ENCODE results near the gene CHST15. TPM values are rescaled to one million over a fixed set of nuclear protein-coding genes. Genes with fewer than 3 reads are reported as not detected.
A peak's percentile ranks its signal among the peaks of the same experiment; 100 is the strongest.
"Not testable (repeated sequence)": the region's sequence is repeated elsewhere in the genome, so short reads cannot be mapped to it uniquely, and the experiment has no call there.

The CHST15 gene
- polyA plus RNA-seq, 4 donors, result 0.45 to 8.5 (median 4.0) TPM

GRCh38 chr10:124034576-124035305 is 58.7 kb downstream of the CHST15 start:
- not testable (repeated sequence) for FAIRE-seq; H3K27ac ChIP-seq (ENCODE audit: low read depth in 1 of 3, low read length in 2 of 3)

GRCh38 chr10:124033887-124034218 is 59.5 kb downstream of the CHST15 start:
- Histone ChIP-seq H3K27me3 (ENCODE audit: control insufficient read depth in 3 of 3, insufficient read depth in 3 of 3, low read length in 3 of 3) (peaks cover 0 to 3% (median 0%) of the 10 kb centered on the region in 3 donors), H3K36me3 (ENCODE audit: control insufficient read depth in 3 of 3, insufficient read depth in 2 of 3, low read depth in 1 of 3, low read length in 3 of 3) (peaks cover 0 to 5% (median 0%) of the 10 kb centered on the region in 3 donors), H3K27ac (ENCODE audit: low read depth in 1 of 3, low read length in 2 of 3) (peak overlapping the region in 1 of 3 donors; percentile 56), H3K4me1 (ENCODE audit: control insufficient read depth in 3 of 3, insufficient read depth in 2 of 3, low read depth in 1 of 3, low read length in 2 of 3) (no peaks in the 10 kb centered on the region), H3K9me3 (ENCODE audit: control insufficient read depth in 2 of 2, insufficient read depth in 1 of 2, low read depth in 1 of 2, low read length in 1 of 2) (no peaks in the 10 kb centered on the region), H3K4me3 (ENCODE audit: low read depth in 1 of 3, low read length in 3 of 3) (no peak overlapping the region)
- no peak for DNase-seq
- 38 to 59% (median 39%) methylated on average over 8 of the region's 8 CpGs for WGBS, 3 donors
- FAIRE-seq, result no peak

More at GRCh38 chr10:124034576-124035305, 58.7 kb downstream of the CHST15 start:
- not testable (repeated sequence) for H3K4me1 ChIP-seq (ENCODE audit: control insufficient read depth in 3 of 3, insufficient read depth in 2 of 3, low read depth in 1 of 3, low read length in 2 of 3); H3K27me3 ChIP-seq (ENCODE audit: control insufficient read depth in 3 of 3, insufficient read depth in 3 of 3, low read length in 3 of 3); H3K4me3 ChIP-seq (ENCODE audit: low read depth in 1 of 3, low read length in 3 of 3); H3K9me3 ChIP-seq (ENCODE audit: control insufficient read depth in 2 of 2, insufficient read depth in 1 of 2, low read depth in 1 of 2, low read length in 1 of 2); H3K36me3 ChIP-seq (ENCODE audit: control insufficient read depth in 3 of 3, insufficient read depth in 2 of 3, low read depth in 1 of 3, low read length in 3 of 3); DNase-seq
- 67 to 74% (median 72%) methylated on average over 20 to 25 of the region's 25 CpGs for WGBS, 3 donors

GRCh38 chr10:124032971-124033886 is 60.2 kb downstream of the CHST15 start:
- H3K4me3 ChIP-seq (ENCODE audit: low read depth in 1 of 3, low read length in 3 of 3), result no peak overlapping the region
- no peaks in the 10 kb centered on the region for H3K4me1 ChIP-seq (ENCODE audit: control insufficient read depth in 3 of 3, insufficient read depth in 2 of 3, low read depth in 1 of 3, low read length in 2 of 3)
- peaks cover 0 to 3% (median 0%) of the 10 kb centered on the region in 3 donors for H3K27me3 ChIP-seq (ENCODE audit: control insufficient read depth in 3 of 3, insufficient read depth in 3 of 3, low read length in 3 of 3)
- H3K9me3 ChIP-seq (ENCODE audit: control insufficient read depth in 2 of 2, insufficient read depth in 1 of 2, low read depth in 1 of 2, low read length in 1 of 2), result no peaks in the 10 kb centered on the region
- FAIRE-seq (no peak), DNase-seq (peak in 1 of 2 donors; percentile 16)
- WGBS, 3 donors, result 56 to 70% (median 63%) methylated on average over 15 of the region's 15 CpGs
- peak overlapping the region in 1 of 3 donors; percentile 56 for H3K27ac ChIP-seq (ENCODE audit: low read depth in 1 of 3, low read length in 2 of 3)
- peaks cover 0 to 5% (median 0%) of the 10 kb centered on the region in 3 donors for H3K36me3 ChIP-seq (ENCODE audit: control insufficient read depth in 3 of 3, insufficient read depth in 2 of 3, low read depth in 1 of 3, low read length in 3 of 3)

GRCh38 chr10:124032087-124032935 is 61.1 kb downstream of the CHST15 start:
- no peak for DNase-seq
- no peak for FAIRE-seq
- H3K4me3 ChIP-seq (ENCODE audit: low read depth in 1 of 3, low read length in 3 of 3), result no peak overlapping the region
- peaks cover 0 to 3% (median 0%) of the 10 kb centered on the region in 3 donors for H3K27me3 ChIP-seq (ENCODE audit: control insufficient read depth in 3 of 3, insufficient read depth in 3 of 3, low read length in 3 of 3)
- WGBS, 3 donors, result 71 to 75% (median 71%) methylated on average over 8 of the region's 8 CpGs
- H3K36me3 ChIP-seq (ENCODE audit: control insufficient read depth in 3 of 3, insufficient read depth in 2 of 3, low read depth in 1 of 3, low read length in 3 of 3), result peaks cover 0 to 5% (median 0%) of the 10 kb centered on the region in 3 donors
- no peaks in the 10 kb centered on the region for H3K9me3 ChIP-seq (ENCODE audit: control insufficient read depth in 2 of 2, insufficient read depth in 1 of 2, low read depth in 1 of 2, low read length in 1 of 2)
- no peaks in the 10 kb centered on the region for H3K4me1 ChIP-seq (ENCODE audit: control insufficient read depth in 3 of 3, insufficient read depth in 2 of 3, low read depth in 1 of 3, low read length in 2 of 3)
- no peak overlapping the region for H3K27ac ChIP-seq (ENCODE audit: low read depth in 1 of 3, low read length in 2 of 3)

- WGBS, 3 donors, result 63 to 76% (median 66%) methylated on average over 15 of the region's 15 CpGs
- Histone ChIP-seq H3K27ac (ENCODE audit: low read depth in 1 of 3, low read length in 2 of 3) (no peak overlapping the region), H3K27me3 (ENCODE audit: control insufficient read depth in 3 of 3, insufficient read depth in 3 of 3, low read length in 3 of 3) (peaks cover 0 to 3% (median 0%) of the 10 kb centered on the region in 3 donors), H3K36me3 (ENCODE audit: control insufficient read depth in 3 of 3, insufficient read depth in 2 of 3, low read depth in 1 of 3, low read length in 3 of 3) (no peaks in the 10 kb centered on the region), H3K4me3 (ENCODE audit: low read depth in 1 of 3, low read length in 3 of 3) (no peak overlapping the region), H3K4me1 (ENCODE audit: control insufficient read depth in 3 of 3, insufficient read depth in 2 of 3, low read depth in 1 of 3, low read length in 2 of 3) (no peaks in the 10 kb centered on the region), H3K9me3 (ENCODE audit: control insufficient read depth in 2 of 2, insufficient read depth in 1 of 2, low read depth in 1 of 2, low read length in 1 of 2) (no peaks in the 10 kb centered on the region)
- FAIRE-seq (no peak), DNase-seq (no peak)
Measured at GRCh38 chr10:124030492-124031110, 62.8 kb downstream of the CHST15 start.

GRCh38 chr10:124030061-124030460 is 63.3 kb downstream of the CHST15 start:
- Histone ChIP-seq H3K36me3 (ENCODE audit: control insufficient read depth in 3 of 3, insufficient read depth in 2 of 3, low read depth in 1 of 3, low read length in 3 of 3) (no peaks in the 10 kb centered on the region), H3K4me3 (ENCODE audit: low read depth in 1 of 3, low read length in 3 of 3) (no peak overlapping the region), H3K9me3 (ENCODE audit: control insufficient read depth in 2 of 2, insufficient read depth in 1 of 2, low read depth in 1 of 2, low read length in 1 of 2) (no peaks in the 10 kb centered on the region), H3K27ac (ENCODE audit: low read depth in 1 of 3, low read length in 2 of 3) (no peak overlapping the region), H3K4me1 (ENCODE audit: control insufficient read depth in 3 of 3, insufficient read depth in 2 of 3, low read depth in 1 of 3, low read length in 2 of 3) (no peaks in the 10 kb centered on the region), H3K27me3 (ENCODE audit: control insufficient read depth in 3 of 3, insufficient read depth in 3 of 3, low read length in 3 of 3) (peaks cover 0 to 3% (median 0%) of the 10 kb centered on the region in 3 donors)
- 34 to 61% (median 46%) methylated on average over 8 of the region's 8 CpGs for WGBS, 3 donors
- no peak for FAIRE-seq
- no peak for DNase-seq

GRCh38 chr10:124029559-124029958 is 63.8 kb downstream of the CHST15 start:
- 72 to 73% (median 72%) methylated on average over 12 of the region's 12 CpGs for WGBS, 3 donors
- FAIRE-seq (no peak), DNase-seq (no peak)
- H3K36me3 ChIP-seq (ENCODE audit: control insufficient read depth in 3 of 3, insufficient read depth in 2 of 3, low read depth in 1 of 3, low read length in 3 of 3), result no peaks in the 10 kb centered on the region
- no peak overlapping the region for H3K4me3 ChIP-seq (ENCODE audit: low read depth in 1 of 3, low read length in 3 of 3)
- peaks cover 0 to 3% (median 0%) of the 10 kb centered on the region in 3 donors for H3K27me3 ChIP-seq (ENCODE audit: control insufficient read depth in 3 of 3, insufficient read depth in 3 of 3, low read length in 3 of 3)
- no peak overlapping the region for H3K27ac ChIP-seq (ENCODE audit: low read depth in 1 of 3, low read length in 2 of 3)
- no peaks in the 10 kb centered on the region for H3K9me3 ChIP-seq (ENCODE audit: control insufficient read depth in 2 of 2, insufficient read depth in 1 of 2, low read depth in 1 of 2, low read length in 1 of 2)
- H3K4me1 ChIP-seq (ENCODE audit: control insufficient read depth in 3 of 3, insufficient read depth in 2 of 3, low read depth in 1 of 3, low read length in 2 of 3), result no peaks in the 10 kb centered on the region

All from small intestine (tissue), 7 donors.